ENCODE data around the gene MDM4. TPM values are rescaled to one million over a fixed set of nuclear protein-coding genes. Genes with fewer than 3 reads are reported as not detected.

Gene MDM4, protein sequence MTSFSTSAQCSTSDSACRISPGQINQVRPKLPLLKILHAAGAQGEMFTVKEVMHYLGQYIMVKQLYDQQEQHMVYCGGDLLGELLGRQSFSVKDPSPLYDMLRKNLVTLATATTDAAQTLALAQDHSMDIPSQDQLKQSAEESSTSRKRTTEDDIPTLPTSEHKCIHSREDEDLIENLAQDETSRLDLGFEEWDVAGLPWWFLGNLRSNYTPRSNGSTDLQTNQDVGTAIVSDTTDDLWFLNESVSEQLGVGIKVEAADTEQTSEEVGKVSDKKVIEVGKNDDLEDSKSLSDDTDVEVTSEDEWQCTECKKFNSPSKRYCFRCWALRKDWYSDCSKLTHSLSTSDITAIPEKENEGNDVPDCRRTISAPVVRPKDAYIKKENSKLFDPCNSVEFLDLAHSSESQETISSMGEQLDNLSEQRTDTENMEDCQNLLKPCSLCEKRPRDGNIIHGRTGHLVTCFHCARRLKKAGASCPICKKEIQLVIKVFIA
- 100 to 1,000 TPM; 104 to 151 TPM for total RNA-seq

DNA sequence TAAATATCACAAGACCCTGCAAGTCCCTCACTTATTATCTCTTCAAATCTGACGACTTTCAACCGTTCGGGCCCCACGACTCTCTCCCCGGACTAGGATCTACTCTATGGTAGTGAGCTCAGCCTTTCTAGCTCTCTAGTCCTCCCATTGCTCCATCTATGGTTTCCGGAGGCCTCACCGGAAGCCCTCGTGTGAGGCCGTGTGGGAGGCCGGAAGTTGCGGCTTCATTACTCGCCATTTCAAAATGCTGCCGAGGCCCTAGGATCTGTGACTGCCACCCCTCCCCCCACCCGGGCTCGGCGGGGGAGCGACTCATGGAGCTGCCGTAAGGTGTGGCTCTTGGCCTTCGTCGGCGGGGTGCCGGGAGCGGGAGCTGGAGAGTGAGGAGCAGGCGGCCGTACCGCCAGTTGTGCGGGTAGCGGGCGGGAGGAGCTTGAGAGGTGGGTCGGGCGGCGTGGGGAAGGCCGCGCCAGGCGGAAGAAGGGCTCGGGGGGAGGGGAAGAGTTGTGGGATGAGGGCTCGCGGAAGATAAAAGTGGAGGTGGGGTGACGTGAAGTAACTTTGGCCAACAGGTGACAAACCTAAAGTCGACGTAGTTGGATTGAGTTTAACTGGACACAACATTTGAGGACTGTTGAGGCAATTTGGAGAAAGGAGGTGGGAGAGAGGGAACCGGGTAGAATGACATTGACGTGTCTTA, at the start of gene MDM4:
TSS of gene MDM4 (plus strand) at position 227 of the 700 bp plus-strand sequence. CDS start 9,113 bp downstream, outside the sequence.
- Mint-ChIP-seq H3K27me3 (no peaks in the 10 kb centered on the region), H3K4me1 (ENCODE audit: low read depth in 2 of 2) (peaks cover 32 to 40% of the 10 kb centered on the region in 2 donors), H3K27ac (peak within 1 kb of the TSS in 1 of 2 donors; percentile 66), H3K4me3 (no peak within 1 kb of the TSS), H3K9me3 (no peaks in the 10 kb centered on the region), H3K36me3 (no peaks in the 10 kb centered on the region)
- DNase-seq (ENCODE audit: low spot score) (peak; percentile 96), ATAC-seq (peak; percentile 97 to 98)

DNA sequence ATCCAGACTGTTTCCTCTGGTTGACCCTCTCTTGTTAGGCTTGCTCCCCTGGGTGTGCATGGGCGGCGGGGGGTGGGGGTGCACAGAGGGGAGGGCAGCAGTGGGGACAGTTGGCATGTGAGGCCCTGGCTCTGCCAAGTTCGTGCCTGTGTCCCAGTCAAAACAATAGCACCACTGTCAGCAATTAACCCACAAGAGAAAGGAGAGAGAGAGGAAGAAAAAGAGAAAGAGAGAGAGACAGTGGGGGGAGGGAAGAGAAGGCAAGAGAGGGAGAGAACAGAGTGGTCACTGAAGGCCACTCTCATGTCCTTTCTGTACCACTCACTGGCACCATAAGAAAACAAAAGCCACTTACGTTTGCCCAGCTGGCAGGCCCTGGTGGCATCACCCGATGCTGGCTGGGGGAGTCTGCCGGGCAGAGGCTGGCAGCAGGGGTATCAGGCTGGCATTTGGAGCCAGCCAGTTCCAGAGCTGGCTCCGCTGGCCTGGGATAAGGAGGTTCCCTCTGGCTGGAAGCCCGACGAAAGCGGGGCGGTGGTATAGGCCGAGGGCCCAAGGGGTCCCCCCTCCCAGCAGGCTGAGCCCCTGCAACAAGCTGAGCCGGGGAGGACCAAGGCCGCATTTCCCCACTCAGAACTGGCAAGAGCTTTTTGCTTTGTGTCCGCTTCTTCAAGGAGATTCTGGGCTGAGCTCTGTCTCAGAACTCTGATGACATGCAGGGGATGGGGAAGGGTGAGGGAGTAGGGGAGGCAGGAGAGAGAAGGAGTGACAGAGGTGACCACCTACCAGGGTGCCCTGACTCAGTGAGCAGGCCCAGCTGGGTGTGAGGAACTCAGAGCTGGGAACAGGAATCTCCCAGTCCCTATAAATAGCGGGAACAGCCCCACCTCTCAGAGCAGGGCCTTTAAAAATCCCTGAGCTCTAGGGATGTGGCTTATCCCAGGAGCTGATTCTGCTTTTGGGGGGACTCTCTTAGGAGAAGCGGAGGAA, 49.5 kb upstream of the MDM4 start:
- no peaks in the 10 kb centered on the region for H3K9me3 Mint-ChIP-seq
- no peaks in the 10 kb centered on the region for H3K27me3 Mint-ChIP-seq
- H3K27ac Mint-ChIP-seq = peak overlapping the region in 1 of 2 donors; percentile 37
- ATAC-seq (no peak), DNase-seq (ENCODE audit: low spot score) (no peak)
- no peaks in the 10 kb centered on the region for H3K36me3 Mint-ChIP-seq
- H3K4me1 Mint-ChIP-seq (ENCODE audit: low read depth in 2 of 2) = peaks cover 9 to 40% of the 10 kb centered on the region in 2 donors
- no peak overlapping the region for H3K4me3 Mint-ChIP-seq

DNA sequence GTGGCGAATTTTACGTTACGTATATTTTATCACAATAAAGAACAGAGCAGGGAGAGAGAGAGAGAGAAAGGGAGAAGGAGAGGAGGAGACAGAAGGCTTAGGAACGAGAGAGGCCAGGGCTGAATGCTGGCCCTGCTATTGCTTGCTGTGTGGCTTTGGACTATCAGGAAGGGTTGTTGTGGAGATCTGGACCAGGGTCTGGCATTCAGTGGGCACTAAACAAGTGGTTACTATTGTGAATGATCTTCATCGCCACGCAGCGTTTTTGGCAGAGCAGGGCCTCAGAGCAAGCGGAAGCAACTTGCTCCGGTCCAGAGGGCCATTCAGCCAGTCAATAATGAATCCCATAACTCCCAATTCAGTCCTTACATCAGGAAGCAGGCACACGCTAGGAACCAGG, 48.0 kb upstream of the MDM4 start:
- no peak overlapping the region for H3K4me3 Mint-ChIP-seq
- ATAC-seq (no peak), DNase-seq (ENCODE audit: low spot score) (no peak)
- no peaks in the 10 kb centered on the region for H3K36me3 Mint-ChIP-seq
- H3K4me1 Mint-ChIP-seq (ENCODE audit: low read depth in 2 of 2) = peaks cover 9 to 30% of the 10 kb centered on the region in 2 donors
- H3K27me3 Mint-ChIP-seq = no peaks in the 10 kb centered on the region
- no peak overlapping the region for H3K27ac Mint-ChIP-seq
- H3K9me3 Mint-ChIP-seq = no peaks in the 10 kb centered on the region

DNA sequence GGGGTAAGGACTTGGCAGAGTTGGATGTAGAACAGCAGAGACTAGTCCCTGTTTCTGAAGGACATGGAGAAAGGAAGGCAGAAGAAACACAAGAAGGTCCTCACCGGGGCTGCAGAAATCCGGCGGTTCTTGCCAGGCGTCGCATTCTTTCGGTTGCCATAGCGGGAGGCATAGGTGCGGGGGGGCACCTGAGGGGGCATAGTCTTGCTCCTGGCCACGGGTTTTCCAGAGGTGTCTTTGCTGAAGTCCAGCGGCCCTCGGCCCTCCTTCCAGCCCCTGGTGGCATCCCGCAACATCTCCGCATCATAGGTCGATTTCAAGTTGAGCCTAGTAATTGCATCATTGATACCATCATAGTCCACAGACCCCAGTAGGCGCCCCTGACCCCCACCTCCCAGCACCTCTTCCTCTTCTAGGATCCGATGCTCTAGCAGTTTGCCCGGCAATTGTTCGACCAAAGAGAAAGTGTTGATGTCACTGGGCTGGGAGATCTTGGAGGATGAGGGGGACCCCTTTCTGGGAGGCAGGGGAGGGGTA, 47.4 kb upstream of the MDM4 start:
- Mint-ChIP-seq H3K4me1 (ENCODE audit: low read depth in 2 of 2) (peaks cover 9 to 30% of the 10 kb centered on the region in 2 donors), H3K4me3 (no peak overlapping the region), H3K9me3 (no peaks in the 10 kb centered on the region), H3K27ac (no peak overlapping the region), H3K27me3 (no peaks in the 10 kb centered on the region), H3K36me3 (no peaks in the 10 kb centered on the region)
- ATAC-seq (no peak), DNase-seq (ENCODE audit: low spot score) (peak; percentile 37)

DNA sequence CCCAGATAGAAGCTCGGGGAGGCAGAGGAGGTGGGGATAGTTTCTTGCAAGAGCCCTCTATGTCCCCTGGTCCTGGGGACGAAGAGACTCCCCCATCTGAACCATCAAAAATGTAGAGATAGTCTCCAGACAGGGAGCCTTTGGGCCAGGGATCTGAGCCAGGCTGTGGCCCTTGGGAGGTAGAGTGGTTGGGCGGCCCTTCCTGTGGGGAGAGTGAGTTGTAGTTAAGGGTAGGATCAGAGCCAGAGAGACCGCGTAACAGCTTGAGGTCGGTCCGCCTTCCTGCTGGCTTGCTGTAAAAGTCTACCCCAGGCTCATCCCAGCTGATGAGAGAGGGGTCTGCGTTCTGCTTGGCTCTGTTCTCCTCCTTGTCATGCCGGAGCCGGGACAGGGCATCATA, 46.9 kb upstream of the MDM4 start:
- H3K4me3 Mint-ChIP-seq = no peak overlapping the region
- no peak overlapping the region for H3K27ac Mint-ChIP-seq
- H3K36me3 Mint-ChIP-seq = no peaks in the 10 kb centered on the region
- H3K4me1 Mint-ChIP-seq (ENCODE audit: low read depth in 2 of 2) = peaks cover 9 to 28% of the 10 kb centered on the region in 2 donors
- DNase-seq (ENCODE audit: low spot score) = no peak
- ATAC-seq = no peak
- H3K9me3 Mint-ChIP-seq = no peaks in the 10 kb centered on the region
- no peaks in the 10 kb centered on the region for H3K27me3 Mint-ChIP-seq

DNA sequence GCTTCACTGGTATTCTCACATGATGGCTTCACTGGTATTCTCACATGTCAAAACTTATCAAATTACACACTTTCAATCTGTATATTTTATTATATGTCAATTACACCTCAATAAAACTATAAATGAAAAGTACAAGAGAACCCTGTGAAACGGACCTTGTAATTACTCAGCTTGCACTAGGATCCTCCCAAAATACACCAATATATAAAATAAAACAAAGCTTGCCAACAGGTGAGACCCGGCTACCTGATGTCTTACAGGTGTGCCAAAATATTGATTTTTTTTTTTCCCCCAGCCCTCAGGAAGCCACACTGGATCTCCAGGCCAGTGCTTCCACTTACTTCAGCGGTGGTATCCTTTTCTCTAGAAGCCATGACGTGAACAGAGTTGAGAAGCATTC, 44.5 kb upstream of the MDM4 start:
- H3K4me1 Mint-ChIP-seq (ENCODE audit: low read depth in 2 of 2) = peaks cover 0 to 24% of the 10 kb centered on the region in 2 donors
- no peaks in the 10 kb centered on the region for H3K36me3 Mint-ChIP-seq
- H3K4me3 Mint-ChIP-seq = no peak overlapping the region
- DNase-seq (ENCODE audit: low spot score) (no peak), ATAC-seq (no peak)
- H3K27me3 Mint-ChIP-seq = no peaks in the 10 kb centered on the region
- no peak overlapping the region for H3K27ac Mint-ChIP-seq
- H3K9me3 Mint-ChIP-seq = no peaks in the 10 kb centered on the region

DNA sequence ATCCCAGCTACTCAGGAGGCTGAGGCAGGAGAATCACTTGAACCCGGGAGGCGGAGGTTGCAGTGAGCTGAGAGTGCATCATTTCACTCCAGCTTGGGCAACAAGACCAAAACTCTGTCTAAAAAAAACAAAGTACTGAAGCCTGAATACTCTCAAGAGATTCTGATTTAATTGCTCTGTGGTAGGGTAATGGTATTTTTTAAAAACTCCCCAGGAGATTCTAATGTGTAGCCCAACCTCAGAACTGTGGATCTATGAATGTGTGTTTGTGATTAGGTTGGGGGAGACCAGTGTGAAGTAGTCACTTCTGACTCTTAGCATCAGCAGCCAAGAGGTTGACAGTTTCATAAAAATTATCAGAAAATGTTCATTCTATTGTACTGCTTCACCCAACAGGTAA, 43.5 kb upstream of the MDM4 start:
- peak overlapping the region in 1 of 2 donors; percentile 63 for H3K27ac Mint-ChIP-seq
- peaks cover 5 to 32% of the 10 kb centered on the region in 2 donors for H3K4me1 Mint-ChIP-seq (ENCODE audit: low read depth in 2 of 2)
- H3K36me3 Mint-ChIP-seq = no peaks in the 10 kb centered on the region
- no peaks in the 10 kb centered on the region for H3K9me3 Mint-ChIP-seq
- ATAC-seq = no peak
- H3K4me3 Mint-ChIP-seq = no peak overlapping the region
- H3K27me3 Mint-ChIP-seq = no peaks in the 10 kb centered on the region
- DNase-seq (ENCODE audit: low spot score) = no peak

DNA sequence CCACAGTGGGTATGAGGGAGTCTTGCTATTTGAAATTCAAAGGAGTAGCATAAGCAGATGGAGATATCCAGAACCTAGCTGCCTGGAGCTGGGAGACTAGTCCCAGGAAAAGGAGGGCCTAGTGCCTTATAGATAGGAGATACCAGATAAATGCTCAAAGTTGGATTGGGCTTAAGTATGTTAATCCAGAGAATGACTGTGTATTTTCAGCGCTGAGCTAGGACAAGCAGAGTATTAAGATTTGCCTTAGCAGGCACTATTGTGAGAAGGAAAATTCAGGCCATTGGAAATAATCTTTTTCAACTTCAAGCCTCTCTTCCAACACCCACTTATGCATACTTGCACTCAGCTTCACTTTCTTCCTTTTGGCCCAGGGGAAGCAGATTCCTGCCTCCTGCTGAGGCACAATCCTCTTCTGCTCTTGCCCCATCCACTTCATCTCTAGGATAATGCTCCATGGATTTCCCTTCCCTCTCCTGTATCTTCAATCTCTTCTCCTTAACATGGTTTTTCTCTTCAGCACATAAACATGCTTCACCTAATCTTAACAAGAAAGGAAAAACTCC, 42.7 kb upstream of the MDM4 start:
- Mint-ChIP-seq H3K27me3 (no peaks in the 10 kb centered on the region), H3K4me3 (no peak overlapping the region), H3K9me3 (no peaks in the 10 kb centered on the region), H3K4me1 (ENCODE audit: low read depth in 2 of 2) (peaks cover 7 to 40% of the 10 kb centered on the region in 2 donors), H3K36me3 (no peaks in the 10 kb centered on the region), H3K27ac (no peak overlapping the region)
- DNase-seq (ENCODE audit: low spot score) (no peak), ATAC-seq (no peak)

DNA sequence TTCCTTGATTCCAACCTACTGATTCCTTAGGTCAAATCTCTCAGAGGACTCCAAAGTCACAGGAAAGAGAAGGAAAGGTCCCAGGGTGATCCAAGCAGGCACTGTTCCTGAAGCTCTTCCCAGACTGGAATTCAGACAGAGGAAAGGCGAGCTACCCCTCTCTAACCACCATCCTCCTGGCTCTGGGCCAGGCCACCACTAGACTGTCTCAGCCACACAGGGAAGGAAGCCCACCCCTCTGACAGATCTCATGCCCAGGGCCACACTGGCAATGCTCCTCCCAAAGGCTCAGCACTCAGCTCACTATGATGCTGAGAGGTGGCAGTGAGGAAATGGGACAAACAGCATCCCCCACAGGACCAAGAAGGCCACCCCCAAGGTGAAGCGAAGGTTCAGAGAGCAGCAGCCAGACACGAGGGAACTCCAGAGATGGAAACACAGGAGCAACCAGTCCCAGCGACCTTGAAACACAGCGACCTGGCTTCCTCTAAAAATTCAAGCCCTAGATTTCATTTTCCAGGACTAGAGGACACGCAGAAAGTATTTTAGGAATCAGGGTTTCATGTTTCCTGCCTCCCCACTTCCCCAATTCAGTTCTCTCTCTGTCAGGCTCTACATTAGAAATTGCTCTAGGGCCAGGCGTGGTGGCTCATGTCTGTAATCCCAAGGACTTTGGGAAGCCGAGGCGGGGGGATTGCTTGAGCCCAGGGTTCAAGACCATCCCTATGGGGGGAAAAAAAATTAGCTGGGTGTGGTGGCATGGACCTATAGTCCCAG, 40.4 kb upstream of the MDM4 start:
- no peak for DNase-seq (ENCODE audit: low spot score)
- peak overlapping the region in 1 of 2 donors; percentile 0 for H3K27ac Mint-ChIP-seq
- ATAC-seq = no peak
- H3K27me3 Mint-ChIP-seq = no peaks in the 10 kb centered on the region
- no peaks in the 10 kb centered on the region for H3K36me3 Mint-ChIP-seq
- H3K9me3 Mint-ChIP-seq = no peaks in the 10 kb centered on the region
- H3K4me3 Mint-ChIP-seq = no peak overlapping the region
- peaks cover 21 to 57% of the 10 kb centered on the region in 2 donors for H3K4me1 Mint-ChIP-seq (ENCODE audit: low read depth in 2 of 2)

DNA sequence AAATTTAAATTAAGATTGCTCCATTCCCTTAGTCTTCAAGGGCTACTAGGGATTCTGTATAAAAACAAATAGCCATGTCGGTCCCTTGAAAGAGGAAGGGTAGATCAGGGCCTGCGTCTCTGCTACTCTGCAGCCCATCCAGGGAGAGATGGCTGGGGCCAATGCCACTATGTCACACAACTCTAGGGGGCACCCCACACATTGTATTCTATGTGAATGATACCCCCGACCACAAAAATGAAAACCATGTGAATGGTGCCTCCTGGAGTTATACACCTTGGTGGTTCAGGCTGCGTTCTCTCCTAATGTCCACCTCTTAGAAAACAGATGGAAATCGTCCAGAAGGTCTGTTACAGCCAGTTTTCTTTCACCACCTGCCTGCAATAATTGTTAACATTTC, 39.6 kb upstream of the MDM4 start:
- Mint-ChIP-seq H3K4me1 (ENCODE audit: low read depth in 2 of 2) (peaks cover 21 to 64% of the 10 kb centered on the region in 2 donors), H3K27ac (no peak overlapping the region), H3K36me3 (no peaks in the 10 kb centered on the region), H3K4me3 (no peak overlapping the region), H3K9me3 (no peaks in the 10 kb centered on the region), H3K27me3 (no peaks in the 10 kb centered on the region)
- DNase-seq (ENCODE audit: low spot score) (no peak), ATAC-seq (no peak)

DNA sequence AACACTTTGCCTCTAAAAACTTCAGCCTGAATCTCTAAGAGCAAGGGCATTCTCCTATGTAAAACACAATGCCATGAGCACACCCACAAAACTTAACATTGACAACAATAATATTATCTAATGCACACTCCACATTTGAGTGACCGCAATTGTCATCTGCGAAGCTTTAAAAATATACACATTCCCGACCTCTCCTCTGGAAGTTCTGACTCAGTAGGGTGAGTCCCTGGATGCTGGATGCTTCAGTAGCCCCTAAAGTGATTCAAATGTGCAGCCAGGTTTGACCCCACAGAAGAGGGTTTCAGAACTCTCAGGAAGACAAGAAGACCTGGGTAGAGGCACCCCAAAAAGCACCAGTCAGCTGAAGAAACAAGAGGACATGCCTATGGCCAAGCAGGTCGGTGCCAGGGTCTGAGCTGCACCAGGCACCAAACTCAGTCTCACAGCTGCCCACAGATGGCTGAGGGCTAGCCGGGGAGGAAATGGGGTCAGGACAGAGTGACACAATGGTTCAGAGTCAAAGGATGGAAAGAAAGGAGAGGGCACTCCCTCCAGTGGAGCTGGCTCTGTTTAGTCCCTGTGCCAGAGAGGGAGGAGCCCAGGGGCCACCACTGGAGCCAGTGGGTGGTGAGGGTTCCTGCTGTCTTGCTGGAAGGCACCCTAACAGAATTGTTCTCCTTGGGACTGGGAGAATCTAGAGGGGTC, 39.0 kb upstream of the MDM4 start:
- H3K9me3 Mint-ChIP-seq = no peaks in the 10 kb centered on the region
- no peak overlapping the region for H3K4me3 Mint-ChIP-seq
- H3K27ac Mint-ChIP-seq = no peak overlapping the region
- H3K36me3 Mint-ChIP-seq = no peaks in the 10 kb centered on the region
- DNase-seq (ENCODE audit: low spot score) = no peak
- peaks cover 21 to 66% of the 10 kb centered on the region in 2 donors for H3K4me1 Mint-ChIP-seq (ENCODE audit: low read depth in 2 of 2)
- peak in 1 of 2 donors; percentile 51 for ATAC-seq
- H3K27me3 Mint-ChIP-seq = no peaks in the 10 kb centered on the region
